Vagina (tissue), 2 donors: ENCODE results near the gene N4BP2. TPM values are rescaled to one million over a fixed set of nuclear protein-coding genes. Genes with fewer than 3 reads are reported as not detected.

Source experiments
- DNase-seq, 2 donors: peaks; one replicate each; pipeline ENCODE4 v3.0.0-alpha.2; 2017; ENCODE audit errors: extremely low spot score in 2 of 2
- H3K27ac ChIP-seq: fragments of 200-600 bp; sonication (generic); one replicate; pipeline ENCODE4 v1.5.1; 2019
- H3K27me3 ChIP-seq: fragments of 200-600 bp; sonication (generic); one replicate; pipeline ENCODE4 v1.5.1; 2019
- H3K36me3 ChIP-seq, 2 donors: fragments of 200-600 bp; sonication (generic); one replicate each; pipeline ENCODE4 v1.5.1; 2017 to 2019
- H3K4me1 ChIP-seq: fragments of 200-600 bp; sonication (generic); one replicate; pipeline ENCODE4 v1.5.1; 2019
- H3K4me3 ChIP-seq, 2 donors: fragments of 200-600 bp; sonication (generic); 1 replicate in 1 of 2; 2 replicates in 1 of 2; pipeline ENCODE4 v1.5.1; 2016 to 2019
- H3K9me3 ChIP-seq: fragments of 200-600 bp; sonication (generic); one replicate; pipeline ENCODE4 v1.5.1; 2019
- POLR2A ChIP-seq, 2 donors: fragments of 450-650 bp; IDR thresholded peaks; one replicate each; pipeline ENCODE4 v1.6.1; 2017; ENCODE audit warnings: antibody characterized with exemption in 2 of 2, mild to moderate bottlenecking in 2 of 2, moderate library complexity in 2 of 2
- POLR2AphosphoS5 ChIP-seq, 2 donors: sonication (generic); formaldehyde crosslinking; IDR thresholded peaks; one replicate each; pipeline ENCODE4 v1.9.0; 2017; ENCODE audit warnings: antibody characterized with exemption in 2 of 2, mild to moderate bottlenecking in 2 of 2, low read depth in 1 of 2; ENCODE audit not compliant: insufficient read depth in 1 of 2
- intact Hi-C: fragments of 100-400 bp; cut with DNase I; formaldehyde crosslinking; loops from one replicate; pipeline ENCODE4 v1.15.1; 2023
- total RNA-seq: library from RNA; depleted of rRNA; stranded (reverse); fragments of >200 nt; gene quantifications from one replicate; pipeline ENCODE4 v1.2.3, GENCODE V29; 2016
- TF ChIP-seq, protein P1 (sequence below), 3 experiments: fragments of 450-650 bp in 2 of 3; fragments of 200-600 bp in 1 of 3; sonication (generic) in 1 of 3; IDR thresholded peaks; one replicate each; pipeline ENCODE4 v1.5.1; 2017 to 2019; ENCODE audit warnings: antibody characterized with exemption in 3 of 3, mild to moderate bottlenecking in 2 of 3, moderate library complexity in 2 of 3

N4BP2 gene
- total RNA-seq, 1 donor from 2014 or later = 7.4 TPM

- H3K9me3 ChIP-seq = no peaks in the 10 kb centered on the region
- DNase-seq = no peak
- H3K27ac ChIP-seq = no peak overlapping the region
- no peaks in the 10 kb centered on the region for H3K4me1 ChIP-seq
- H3K36me3 ChIP-seq = no peaks in the 10 kb centered on the region
- no peak for TF ChIP-seq POLR2AphosphoS5 (IDR thresholded peaks at IDR 0.05; ENCODE audit: insufficient read depth in 1 of 2, low read depth in 1 of 2)
- intact Hi-C loops = no loop called here
- H3K4me3 ChIP-seq = no peak overlapping the region
- H3K27me3 ChIP-seq = no peaks in the 10 kb centered on the region
Observed at GRCh38 chr4:40165916-40166315, 109.3 kb downstream of the N4BP2 start.

GRCh38 chr4:40168070-40168469, 111.4 kb downstream of the N4BP2 start:
- Histone ChIP-seq H3K9me3 (no peaks in the 10 kb centered on the region), H3K36me3 (no peaks in the 10 kb centered on the region), H3K4me1 (no peaks in the 10 kb centered on the region), H3K4me3 (no peak overlapping the region), H3K27ac (no peak overlapping the region), H3K27me3 (no peaks in the 10 kb centered on the region)
- intact Hi-C loops = no loop called here
- no peak for DNase-seq
- TF ChIP-seq, protein P1, sequence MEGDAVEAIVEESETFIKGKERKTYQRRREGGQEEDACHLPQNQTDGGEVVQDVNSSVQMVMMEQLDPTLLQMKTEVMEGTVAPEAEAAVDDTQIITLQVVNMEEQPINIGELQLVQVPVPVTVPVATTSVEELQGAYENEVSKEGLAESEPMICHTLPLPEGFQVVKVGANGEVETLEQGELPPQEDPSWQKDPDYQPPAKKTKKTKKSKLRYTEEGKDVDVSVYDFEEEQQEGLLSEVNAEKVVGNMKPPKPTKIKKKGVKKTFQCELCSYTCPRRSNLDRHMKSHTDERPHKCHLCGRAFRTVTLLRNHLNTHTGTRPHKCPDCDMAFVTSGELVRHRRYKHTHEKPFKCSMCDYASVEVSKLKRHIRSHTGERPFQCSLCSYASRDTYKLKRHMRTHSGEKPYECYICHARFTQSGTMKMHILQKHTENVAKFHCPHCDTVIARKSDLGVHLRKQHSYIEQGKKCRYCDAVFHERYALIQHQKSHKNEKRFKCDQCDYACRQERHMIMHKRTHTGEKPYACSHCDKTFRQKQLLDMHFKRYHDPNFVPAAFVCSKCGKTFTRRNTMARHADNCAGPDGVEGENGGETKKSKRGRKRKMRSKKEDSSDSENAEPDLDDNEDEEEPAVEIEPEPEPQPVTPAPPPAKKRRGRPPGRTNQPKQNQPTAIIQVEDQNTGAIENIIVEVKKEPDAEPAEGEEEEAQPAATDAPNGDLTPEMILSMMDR (IDR thresholded peaks at IDR 0.05) = no peak
- TF ChIP-seq POLR2A (IDR thresholded peaks at IDR 0.05) = no peak
- no peak for TF ChIP-seq POLR2AphosphoS5 (IDR thresholded peaks at IDR 0.05; ENCODE audit: insufficient read depth in 1 of 2, low read depth in 1 of 2)

DNA sequence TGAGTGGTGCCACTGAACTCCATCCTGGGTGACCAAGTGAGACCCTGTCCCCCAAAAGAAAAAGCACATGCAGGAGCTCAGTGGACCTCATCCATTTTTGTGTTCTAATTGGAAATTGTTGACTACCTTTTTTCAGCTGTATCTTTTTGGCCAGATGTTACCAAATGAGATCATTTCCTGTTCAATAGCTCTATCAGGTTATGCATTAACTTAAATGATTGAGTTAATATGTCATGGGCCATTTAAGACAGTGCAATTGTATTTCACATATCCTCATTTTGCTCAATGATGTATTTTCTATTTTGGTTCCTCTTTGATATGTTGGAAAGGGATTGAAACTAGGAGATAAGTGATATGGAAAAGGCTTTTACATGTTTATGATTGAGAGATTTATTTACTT, 113.9 kb downstream of the N4BP2 start:
- no peak for DNase-seq
- Histone ChIP-seq H3K4me3 (no peak overlapping the region), H3K36me3 (no peaks in the 10 kb centered on the region), H3K4me1 (no peaks in the 10 kb centered on the region), H3K27ac (no peak overlapping the region), H3K9me3 (no peaks in the 10 kb centered on the region), H3K27me3 (no peaks in the 10 kb centered on the region)
- intact Hi-C loops = no loop called here
- no peak for TF ChIP-seq POLR2A (IDR thresholded peaks at IDR 0.05)
- TF ChIP-seq POLR2AphosphoS5 (IDR thresholded peaks at IDR 0.05; ENCODE audit: insufficient read depth in 1 of 2, low read depth in 1 of 2) = no peak
- TF ChIP-seq, protein P1 (IDR thresholded peaks at IDR 0.05) = no peak

DNA sequence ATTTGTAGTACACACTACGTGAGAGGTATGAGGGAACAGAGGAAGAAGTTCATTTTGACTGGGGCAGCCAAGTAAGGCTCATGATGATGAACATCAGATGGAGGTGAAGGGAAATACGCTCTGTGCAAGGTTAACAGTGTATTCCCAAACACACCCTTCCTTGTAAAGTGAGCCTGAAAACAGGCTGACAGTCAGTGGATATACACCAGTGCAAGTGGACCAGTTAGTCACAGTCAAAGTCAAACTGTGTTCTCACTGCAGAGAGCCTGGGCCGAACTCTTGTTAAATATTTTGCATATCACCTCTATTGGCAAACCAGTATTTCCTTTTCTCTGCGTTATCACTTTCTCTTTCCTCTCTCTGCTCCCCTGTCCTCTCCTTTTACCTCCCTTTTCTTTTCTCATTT, 116.8 kb downstream of the N4BP2 start:
- intact Hi-C loops = no loop called here
- TF ChIP-seq POLR2AphosphoS5 (IDR thresholded peaks at IDR 0.05; ENCODE audit: insufficient read depth in 1 of 2, low read depth in 1 of 2) (no peak), POLR2A (IDR thresholded peaks at IDR 0.05) (no peak)
- TF ChIP-seq, protein P1 (IDR thresholded peaks at IDR 0.05) = no peak

GRCh38 chr4:40176602-40177001, 120.0 kb downstream of the N4BP2 start:
- intact Hi-C loops = no loop called here
- H3K36me3 ChIP-seq = no peaks in the 10 kb centered on the region
- TF ChIP-seq POLR2A (IDR thresholded peaks at IDR 0.05) (no peak), POLR2AphosphoS5 (IDR thresholded peaks at IDR 0.05; ENCODE audit: insufficient read depth in 1 of 2, low read depth in 1 of 2) (no peak)
- TF ChIP-seq, protein P1 (IDR thresholded peaks at IDR 0.05) = no peak

More for the DNA sequence above, 116.8 kb downstream of the N4BP2 start:
- no peaks in the 10 kb centered on the region for H3K27me3 ChIP-seq
- no peaks in the 10 kb centered on the region for H3K9me3 ChIP-seq
- no peak for DNase-seq
- H3K27ac ChIP-seq = no peak overlapping the region
- H3K4me1 ChIP-seq = no peaks in the 10 kb centered on the region
- H3K36me3 ChIP-seq = no peaks in the 10 kb centered on the region
- no peak overlapping the region for H3K4me3 ChIP-seq

More at GRCh38 chr4:40176602-40177001, 120.0 kb downstream of the N4BP2 start:
- Histone ChIP-seq H3K4me1 (no peaks in the 10 kb centered on the region), H3K27me3 (no peaks in the 10 kb centered on the region), H3K27ac (no peak overlapping the region), H3K9me3 (no peaks in the 10 kb centered on the region), H3K4me3 (no peak overlapping the region)
- no peak for DNase-seq
